ENCODE measurements around the gene EYA3. TPM values are rescaled to one million over a fixed set of nuclear protein-coding genes. Genes with fewer than 3 reads are reported as not detected.

Gene EYA3
- total RNA-seq, 6 experiments from 2014 or later = 24.2 to 31.3 (median 27.8) TPM

GRCh38 chr1:28031173-28031572, 57.2 kb downstream of the EYA3 start:
- peak; percentile 4 for DNase-seq
- no peak for TF ChIP-seq CTCF (IDR thresholded peaks at IDR 0.05)
- peak overlapping the region; percentile 47 for H3K27ac Mint-ChIP-seq
- no peaks in the 10 kb centered on the region; the same call in 1 of the 2 replicates for H3K36me3 Mint-ChIP-seq (ENCODE audit: low read depth)
- H3K4me1 Mint-ChIP-seq (ENCODE audit: low read depth) = peaks cover 63% of the 10 kb centered on the region
- H3K4me3 Mint-ChIP-seq = no peak overlapping the region
- H3K9me3 Mint-ChIP-seq = no peaks in the 10 kb centered on the region
- no peaks in the 10 kb centered on the region for H3K27me3 Mint-ChIP-seq (ENCODE audit: insufficient read depth)

GRCh38 chr1:28028873-28029654, 59.3 kb downstream of the EYA3 start:
- DNase-seq = peak; percentile 25
- Mint-ChIP-seq H3K9me3 (no peaks in the 10 kb centered on the region), H3K27me3 (ENCODE audit: insufficient read depth) (peaks cover 1% of the 10 kb centered on the region; the same call in 1 of the 2 replicates), H3K4me3 (peak overlapping the region; percentile 52), H3K36me3 (ENCODE audit: low read depth) (peaks cover 8% of the 10 kb centered on the region), H3K4me1 (ENCODE audit: low read depth) (peaks cover 63% of the 10 kb centered on the region), H3K27ac (peak overlapping the region; percentile 94)
- TF ChIP-seq CTCF (IDR thresholded peaks at IDR 0.05) = no peak

- Mint-ChIP-seq H3K9me3 (no peaks in the 10 kb centered on the region), H3K4me3 (no peak overlapping the region), H3K27ac (0 out of 2 replicates have a peak overlapping the region, but pooled peaks have one; percentile 40), H3K27me3 (ENCODE audit: insufficient read depth) (peaks cover 1% of the 10 kb centered on the region; the same call in 1 of the 2 replicates), H3K4me1 (ENCODE audit: low read depth) (peaks cover 55% of the 10 kb centered on the region), H3K36me3 (ENCODE audit: low read depth) (peaks cover 14% of the 10 kb centered on the region)
- no peak for TF ChIP-seq CTCF (IDR thresholded peaks at IDR 0.05)
- no peak for DNase-seq
Observed at GRCh38 chr1:28027660-28028059, 60.8 kb downstream of the EYA3 start.

- no peak for TF ChIP-seq CTCF (IDR thresholded peaks at IDR 0.05)
- Mint-ChIP-seq H3K4me1 (ENCODE audit: low read depth) (peaks cover 50% of the 10 kb centered on the region), H3K27me3 (ENCODE audit: insufficient read depth) (peaks cover 1% of the 10 kb centered on the region; the same call in 1 of the 2 replicates), H3K27ac (no peak overlapping the region), H3K9me3 (no peaks in the 10 kb centered on the region), H3K4me3 (no peak overlapping the region), H3K36me3 (ENCODE audit: low read depth) (peaks cover 14% of the 10 kb centered on the region)
- no peak for DNase-seq
Observed at GRCh38 chr1:28027238-28027637, 61.2 kb downstream of the EYA3 start.

- peak overlapping the region; percentile 45; the same call in 1 of the 2 replicates for H3K27ac Mint-ChIP-seq
- no peak for TF ChIP-seq CTCF (IDR thresholded peaks at IDR 0.05)
- H3K4me3 Mint-ChIP-seq = no peak overlapping the region
- H3K27me3 Mint-ChIP-seq (ENCODE audit: insufficient read depth) = peaks cover 1% of the 10 kb centered on the region; the same call in 1 of the 2 replicates
- DNase-seq = no peak
- peaks cover 44% of the 10 kb centered on the region for H3K4me1 Mint-ChIP-seq (ENCODE audit: low read depth)
- peaks cover 14% of the 10 kb centered on the region for H3K36me3 Mint-ChIP-seq (ENCODE audit: low read depth)
- no peaks in the 10 kb centered on the region for H3K9me3 Mint-ChIP-seq
Observed at GRCh38 chr1:28026329-28026728, 62.1 kb downstream of the EYA3 start.

Measured in HFFc6 (cell line).